Sigmoid colon (tissue), 7 donors: ENCODE measurements around the gene PLEKHG4B. TPM values are rescaled to one million over a fixed set of nuclear protein-coding genes. Genes with fewer than 3 reads are reported as not detected.

Source experiments
- DNase-seq: peaks from one replicate; pipeline ENCODE4 v3.0.0-alpha.2; 2019
- H3K27ac ChIP-seq, 4 donors: fragments of 200-600 bp; sonication (generic); one replicate each; pipeline ENCODE4 v1.5.1; 2016 to 2019; ENCODE audit warnings: mild to moderate bottlenecking in 1 of 4
- H3K27me3 ChIP-seq, 3 donors: fragments of 200-600 bp; sonication (generic); one replicate each; pipeline ENCODE4 v1.5.1; 2019; ENCODE audit warnings: mild to moderate bottlenecking in 1 of 3
- H3K36me3 ChIP-seq, 4 donors: fragments of 200-600 bp; sonication (generic); one replicate each; pipeline ENCODE4 v1.5.1; 2016 to 2019
- H3K4me1 ChIP-seq, 4 donors: fragments of 200-600 bp; sonication (generic); one replicate each; pipeline ENCODE4 v1.5.1; 2017 to 2019
- H3K4me3 ChIP-seq, 4 donors: fragments of 200-600 bp; sonication (generic); one replicate each; pipeline ENCODE4 v1.5.1; 2017 to 2019; ENCODE audit warnings: mild to moderate bottlenecking in 2 of 4, moderate library complexity in 1 of 4
- H3K9me3 ChIP-seq, 4 donors: fragments of 200-600 bp in 3 of 4; sonication (generic) in 3 of 4; one replicate each; pipeline versions ENCODE4 v1.5.1 to v1.6.1; 2013 to 2019
- EP300 ChIP-seq, 4 donors: sonication (generic); formaldehyde crosslinking; IDR thresholded peaks; one replicate each; pipeline ENCODE4 v1.6.1; 2017; ENCODE audit warnings: antibody characterized with exemption in 4 of 4
- POLR2A ChIP-seq, 2 donors: fragments of 450-650 bp; IDR thresholded peaks; one replicate each; pipeline ENCODE4 v1.6.1; 2016; ENCODE audit warnings: antibody characterized with exemption in 2 of 2, mild to moderate bottlenecking in 2 of 2, moderate library complexity in 2 of 2
- POLR2AphosphoS5 ChIP-seq, 4 donors: sonication (generic); formaldehyde crosslinking; IDR thresholded peaks; one replicate each; pipeline ENCODE4 v1.6.1; 2017; ENCODE audit warnings: antibody characterized with exemption in 4 of 4
- WGBS, 2 donors: extraction: QIAGEN DNeasy Blood & Tissue Kit; methylation state at CpG; one replicate each; pipeline ENCODE4 v1.1.7; 2013; 5-methylcytosine and 5-hydroxymethylcytosine counted together
- intact Hi-C: fragments of 100-400 bp; cut with DNase I; formaldehyde crosslinking; loops from one replicate; pipeline ENCODE4 v1.15.1; 2023
- polyA plus RNA-seq, 3 donors: library from polyadenylated mRNA; stranded (reverse); fragments of 200-250 nt; gene quantifications; one replicate each; pipeline ENCODE4 v1.2.3, GENCODE V29; 2013
- total RNA-seq, 4 donors: library from RNA; depleted of rRNA; stranded (reverse); fragments of >200 nt; gene quantifications; one replicate each; pipeline ENCODE4 v1.1.0, GENCODE V29; 2016
- TF ChIP-seq, protein P1 (sequence below), 4 experiments: fragments of 450-650 bp in 3 of 4; fragments of 200-600 bp in 1 of 4; IDR thresholded peaks; one replicate each; pipeline ENCODE4 v1.5.1; 2016 to 2019; ENCODE audit warnings: antibody characterized with exemption in 4 of 4, mild to moderate bottlenecking in 3 of 4, moderate library complexity in 2 of 4
- donor health status: healthy with polysubstance abuse.
- donor health status: Bipolar disorder and iron deficiency.
- donor health status: healthy.

The PLEKHG4B gene
- total and polyA plus RNA-seq, 7 donors, result 0.04 to 1.9 (median 0.36) TPM; not detected in 2

DNA sequence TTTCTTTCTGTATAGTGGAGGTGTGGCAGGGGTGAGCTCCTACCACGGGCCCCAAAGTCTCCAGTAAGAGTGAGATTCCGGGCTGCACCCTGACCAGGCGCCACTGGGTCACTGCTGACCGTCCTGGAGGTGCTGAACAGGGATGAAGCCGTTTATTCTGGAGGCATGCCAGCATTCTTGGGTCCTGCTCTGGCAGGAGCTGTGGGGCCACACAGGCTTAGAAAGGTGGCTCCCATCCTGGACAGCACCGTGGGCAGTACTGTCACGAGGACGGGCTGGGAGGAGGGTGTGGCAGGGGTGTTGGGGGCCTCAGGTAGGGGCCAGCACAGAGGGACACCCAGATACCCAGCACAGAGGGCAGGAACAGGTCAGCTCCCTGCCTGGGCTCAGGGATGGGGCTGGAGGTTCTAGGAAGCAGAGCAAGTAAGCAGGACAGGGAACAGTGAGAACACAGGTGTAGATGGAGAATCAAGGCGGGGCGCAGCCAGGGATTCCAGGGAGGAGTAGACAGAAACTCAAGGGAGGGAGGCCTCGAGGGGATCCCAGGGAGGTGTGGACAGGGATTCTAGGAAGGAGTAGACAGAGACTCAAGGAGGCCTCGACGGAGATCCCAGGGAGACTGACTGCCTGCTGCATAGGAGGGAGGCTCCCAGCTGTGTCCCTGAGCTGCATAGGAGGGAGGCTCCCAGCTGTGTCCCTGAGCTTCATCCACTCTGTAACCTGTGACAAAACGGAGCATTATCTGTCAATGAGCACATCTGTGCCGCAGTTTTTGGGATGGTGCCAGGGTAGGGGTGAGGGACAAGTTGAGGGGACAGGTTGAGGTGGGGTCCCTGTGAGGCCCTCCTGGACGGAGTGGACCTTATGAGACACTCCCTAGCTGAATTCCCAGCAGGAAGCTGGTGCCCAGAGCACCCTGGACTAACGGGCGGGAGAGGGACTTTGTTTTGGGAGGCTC lies 1.1 kb upstream of the PLEKHG4B start:
- TF ChIP-seq, protein P1, sequence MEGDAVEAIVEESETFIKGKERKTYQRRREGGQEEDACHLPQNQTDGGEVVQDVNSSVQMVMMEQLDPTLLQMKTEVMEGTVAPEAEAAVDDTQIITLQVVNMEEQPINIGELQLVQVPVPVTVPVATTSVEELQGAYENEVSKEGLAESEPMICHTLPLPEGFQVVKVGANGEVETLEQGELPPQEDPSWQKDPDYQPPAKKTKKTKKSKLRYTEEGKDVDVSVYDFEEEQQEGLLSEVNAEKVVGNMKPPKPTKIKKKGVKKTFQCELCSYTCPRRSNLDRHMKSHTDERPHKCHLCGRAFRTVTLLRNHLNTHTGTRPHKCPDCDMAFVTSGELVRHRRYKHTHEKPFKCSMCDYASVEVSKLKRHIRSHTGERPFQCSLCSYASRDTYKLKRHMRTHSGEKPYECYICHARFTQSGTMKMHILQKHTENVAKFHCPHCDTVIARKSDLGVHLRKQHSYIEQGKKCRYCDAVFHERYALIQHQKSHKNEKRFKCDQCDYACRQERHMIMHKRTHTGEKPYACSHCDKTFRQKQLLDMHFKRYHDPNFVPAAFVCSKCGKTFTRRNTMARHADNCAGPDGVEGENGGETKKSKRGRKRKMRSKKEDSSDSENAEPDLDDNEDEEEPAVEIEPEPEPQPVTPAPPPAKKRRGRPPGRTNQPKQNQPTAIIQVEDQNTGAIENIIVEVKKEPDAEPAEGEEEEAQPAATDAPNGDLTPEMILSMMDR (IDR thresholded peaks at IDR 0.05), result no peak
- no peak for TF ChIP-seq POLR2A (IDR thresholded peaks at IDR 0.05)
- TF ChIP-seq POLR2AphosphoS5 (IDR thresholded peaks at IDR 0.05), result no peak
- no peak for TF ChIP-seq EP300 (IDR thresholded peaks at IDR 0.05)
- no peak for DNase-seq
- peaks cover 0 to 11% (median 5%) of the 10 kb centered on the region in 4 donors for H3K4me1 ChIP-seq
- H3K4me3 ChIP-seq, result no peak overlapping the region
- no peaks in the 10 kb centered on the region for H3K9me3 ChIP-seq
- H3K27ac ChIP-seq, result no peak overlapping the region
- intact Hi-C loops, result no loop called here
- peaks cover 16 to 58% (median 39%) of the 10 kb centered on the region in 3 donors for H3K27me3 ChIP-seq
- WGBS, 2 donors, result 28 to 63% methylated on average over 18 of the region's 18 CpGs
- no peaks in the 10 kb centered on the region for H3K36me3 ChIP-seq

DNA sequence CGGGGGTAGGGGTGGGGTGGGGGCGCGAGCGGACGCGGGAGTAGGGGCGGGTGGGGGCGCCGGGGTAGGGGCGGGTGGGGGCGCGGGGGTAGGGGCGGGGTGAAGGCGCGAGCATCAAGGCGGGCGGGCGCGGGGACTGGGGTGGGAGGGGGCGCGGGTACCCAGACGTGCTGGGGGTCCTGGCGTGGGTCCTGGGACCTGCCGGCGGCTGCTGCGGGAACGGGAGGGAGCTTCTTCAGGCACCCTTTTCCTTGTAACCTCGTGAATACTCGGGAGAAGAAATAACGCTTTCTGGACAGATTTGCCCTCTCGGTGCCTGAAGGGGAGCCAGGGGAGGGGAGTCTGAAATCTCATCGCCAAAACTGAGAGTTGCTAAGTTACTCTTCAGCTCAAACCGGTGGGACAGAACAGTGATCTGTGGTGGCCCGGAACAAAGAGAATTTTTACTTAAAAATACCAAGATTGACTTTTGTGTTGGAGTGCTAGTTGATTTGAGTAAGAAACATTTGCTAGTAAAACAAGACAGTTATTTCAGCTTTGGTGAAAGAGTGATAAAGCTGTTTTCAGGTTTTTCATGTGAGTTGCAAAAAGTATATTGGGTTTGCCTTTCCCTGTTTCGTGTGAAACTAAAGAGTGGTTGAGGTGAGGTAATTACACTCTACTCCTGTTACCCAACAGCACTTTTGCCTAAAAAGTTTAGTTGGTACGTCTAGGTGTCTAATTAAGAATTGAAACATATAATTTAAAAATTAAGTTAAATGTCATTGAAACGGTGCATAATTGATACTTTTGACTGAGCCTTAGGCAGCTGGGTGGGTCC lies 643 bp downstream of the PLEKHG4B start:
- WGBS, 2 donors, result 12 to 14% methylated on average over 29 to 36 of the region's 37 CpGs
- TF ChIP-seq, protein P1 (IDR thresholded peaks at IDR 0.05), result no peak
- TF ChIP-seq POLR2AphosphoS5 (IDR thresholded peaks at IDR 0.05) (no peak), POLR2A (IDR thresholded peaks at IDR 0.05) (no peak), EP300 (IDR thresholded peaks at IDR 0.05) (no peak)
- H3K27ac ChIP-seq, result no peak overlapping the region
- H3K4me1 ChIP-seq, result peaks cover 0 to 11% (median 5%) of the 10 kb centered on the region in 4 donors
- no peak for DNase-seq
- peak overlapping the region in 2 of 4 donors; percentile 9 to 46 for H3K4me3 ChIP-seq
- H3K36me3 ChIP-seq, result no peaks in the 10 kb centered on the region
- intact Hi-C loops, result no loop called here
- H3K27me3 ChIP-seq, result peaks cover 16 to 69% (median 43%) of the 10 kb centered on the region in 3 donors
- no peaks in the 10 kb centered on the region for H3K9me3 ChIP-seq

DNA sequence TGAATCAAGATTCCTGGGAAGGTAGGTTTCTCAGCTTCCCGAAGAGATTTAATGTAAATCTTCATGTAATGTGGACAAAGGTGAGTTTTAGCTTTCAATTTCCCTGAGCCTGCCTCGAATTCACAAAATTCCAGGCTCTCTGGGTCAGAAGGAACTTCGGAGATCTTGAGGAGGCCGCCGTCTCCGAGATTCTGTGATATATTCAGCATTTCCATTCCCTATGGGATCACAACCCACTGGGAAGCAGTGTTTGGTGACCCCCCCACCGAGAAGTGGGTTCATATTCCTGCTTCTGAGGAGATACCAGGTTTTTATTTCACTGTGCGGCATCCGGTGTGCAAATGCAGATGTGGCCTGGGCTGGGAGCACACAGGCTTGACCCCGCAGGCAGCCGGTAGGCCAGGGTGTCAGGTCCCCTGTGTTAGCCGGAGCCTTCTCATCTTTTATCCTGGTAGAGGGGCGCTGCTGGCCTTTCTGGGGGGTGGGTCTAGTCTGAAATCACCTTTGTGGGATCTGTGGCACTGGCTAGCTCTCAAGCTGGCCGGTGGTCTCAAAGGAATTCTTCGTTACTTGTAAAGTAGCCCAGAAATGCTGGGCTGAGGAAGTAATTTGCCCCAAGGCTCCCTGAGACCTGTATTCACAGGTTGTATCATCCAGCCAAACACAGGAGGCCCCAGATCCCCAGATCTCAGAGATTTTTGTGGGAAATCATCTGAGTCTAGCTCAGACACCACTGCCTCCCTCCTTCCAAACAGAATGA lies 1.4 kb downstream of the PLEKHG4B start:
- peaks cover 0 to 11% (median 5%) of the 10 kb centered on the region in 4 donors for H3K4me1 ChIP-seq
- TF ChIP-seq POLR2A (IDR thresholded peaks at IDR 0.05), result no peak
- TF ChIP-seq EP300 (IDR thresholded peaks at IDR 0.05), result no peak
- TF ChIP-seq, protein P1 (IDR thresholded peaks at IDR 0.05), result no peak
- TF ChIP-seq POLR2AphosphoS5 (IDR thresholded peaks at IDR 0.05), result no peak
- intact Hi-C loops, result no loop called here
- no peak for DNase-seq
- H3K36me3 ChIP-seq, result no peaks in the 10 kb centered on the region
- WGBS, 2 donors, result 84 to 92% methylated on average over 15 of the region's 15 CpGs
- H3K9me3 ChIP-seq, result no peaks in the 10 kb centered on the region
- H3K4me3 ChIP-seq, result no peak overlapping the region
- no peak overlapping the region for H3K27ac ChIP-seq
- peaks cover 16 to 70% (median 43%) of the 10 kb centered on the region in 3 donors for H3K27me3 ChIP-seq

DNA sequence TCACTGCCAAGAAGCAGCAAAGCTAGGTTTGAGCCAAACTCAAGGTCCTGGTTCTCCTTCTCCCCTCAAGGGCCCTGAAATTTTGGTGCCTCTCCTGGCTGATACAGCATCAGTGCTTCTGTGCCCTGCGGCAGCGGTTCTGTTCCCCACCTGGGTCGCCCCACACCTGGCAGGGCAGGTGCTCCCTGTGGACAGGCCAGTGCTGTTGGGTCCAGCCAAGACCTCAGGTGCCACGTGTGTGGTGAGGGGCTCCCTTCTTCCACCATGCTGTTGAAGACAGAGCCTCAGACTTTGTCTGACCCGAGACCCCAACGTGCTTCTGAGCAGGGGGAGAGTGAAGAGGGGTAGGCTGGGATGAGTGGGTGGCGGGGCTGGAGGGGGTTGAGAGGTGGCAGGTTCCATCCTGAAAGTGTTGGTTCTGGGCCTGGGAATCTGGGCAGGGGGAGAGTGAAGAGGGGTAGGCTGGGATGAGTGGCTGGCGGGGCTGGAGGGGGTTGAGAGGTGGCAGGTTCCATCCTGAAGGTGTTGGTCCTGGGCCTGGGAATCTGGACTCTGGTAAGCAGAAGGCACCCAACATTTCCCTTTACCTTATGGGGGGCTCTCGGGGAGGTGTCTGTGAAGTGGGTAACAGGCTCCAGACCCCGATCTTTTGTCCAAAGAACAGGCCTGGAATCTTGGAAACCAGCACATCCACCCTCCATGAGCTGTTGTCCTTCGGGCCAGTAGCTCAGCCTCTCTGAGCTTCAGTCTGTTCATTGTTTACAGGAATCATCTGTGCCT lies 2.3 kb downstream of the PLEKHG4B start:
- TF ChIP-seq, protein P1 (IDR thresholded peaks at IDR 0.05), result no peak
- Histone ChIP-seq H3K4me3 (no peak overlapping the region), H3K4me1 (peaks cover 0 to 11% (median 5%) of the 10 kb centered on the region in 4 donors), H3K27me3 (peaks cover 16 to 71% (median 43%) of the 10 kb centered on the region in 3 donors), H3K27ac (no peak overlapping the region), H3K36me3 (no peaks in the 10 kb centered on the region), H3K9me3 (no peaks in the 10 kb centered on the region)
- DNase-seq, result no peak
- 89% methylated on average over 11 of the region's 11 CpGs for WGBS, 2 donors
- intact Hi-C loops, result no loop called here
